ENCODE measurements around the gene DGKD. TPM values are rescaled to one million over a fixed set of nuclear protein-coding genes. Genes with fewer than 3 reads are reported as not detected.
A peak's percentile ranks its signal among the peaks of the same experiment; 100 is the strongest.

The DGKD gene
- total RNA-seq, 1 donor from 2014 or later, result 10.3 TPM

DNA sequence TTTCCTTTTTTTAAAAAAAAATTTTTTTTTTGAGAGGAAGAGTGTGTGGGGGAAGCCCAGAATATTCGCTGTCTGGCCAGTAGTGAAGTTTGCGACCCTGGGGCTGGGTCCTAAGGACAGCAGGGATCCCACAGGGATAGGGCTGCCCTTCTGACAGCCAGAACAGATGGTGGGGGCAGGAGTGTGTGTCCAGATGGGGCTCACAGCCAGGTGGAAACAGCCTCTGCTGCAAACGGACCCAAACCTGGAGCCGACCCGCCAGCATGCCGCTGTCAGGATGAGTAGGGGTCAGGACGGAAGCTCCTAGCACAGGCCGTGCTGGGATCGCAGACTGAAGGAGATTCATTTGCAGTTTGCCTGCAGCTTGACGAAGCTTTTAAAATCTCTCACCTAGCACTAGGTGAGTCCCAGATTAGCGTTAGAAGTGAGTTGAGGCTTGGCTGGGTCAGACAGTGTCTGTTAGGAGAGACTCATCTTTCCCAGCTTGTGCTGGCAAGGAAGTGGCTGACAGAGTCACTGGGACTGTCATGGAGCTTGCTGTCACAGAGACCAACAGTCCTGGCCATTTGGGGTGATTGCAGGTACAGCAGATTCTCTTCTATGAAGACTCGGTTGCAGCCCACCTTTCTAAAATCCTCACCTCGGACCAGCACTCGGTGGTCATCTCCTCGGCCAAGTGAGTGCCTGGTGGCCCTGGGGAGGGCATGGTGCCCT lies 93.4 kb downstream of the DGKD start:
- no peak for TF ChIP-seq CTCF (conservative IDR thresholded peaks at IDR 0.05; ENCODE audit: low read depth, low read length)
- no peak overlapping the region for H3K4me3 ChIP-seq (ENCODE audit: low read depth, low read length)
- DNase-seq (ENCODE audit: low read depth), result no peak

GRCh38 chr2:233448220-233448559 lies 93.9 kb downstream of the DGKD start:
- TF ChIP-seq CTCF (conservative IDR thresholded peaks at IDR 0.05; ENCODE audit: low read depth, low read length), result peak; percentile 58
- no peak for DNase-seq (ENCODE audit: low read depth)
- H3K4me3 ChIP-seq (ENCODE audit: low read depth, low read length), result peak overlapping the region; percentile 8

- DNase-seq (ENCODE audit: low read depth), result no peak
- H3K4me3 ChIP-seq (ENCODE audit: low read depth, low read length), result peak overlapping the region; percentile 8
These were observed 94.3 kb downstream of the DGKD start for GRCh38 chr2:233448575-233448974.

GRCh38 chr2:233449081-233449901 lies 95.0 kb downstream of the DGKD start:
- DNase-seq (ENCODE audit: low read depth), result no peak
- peak overlapping the region; percentile 2 for H3K4me3 ChIP-seq (ENCODE audit: low read depth, low read length)
- peak; percentile 75 for TF ChIP-seq CTCF (conservative IDR thresholded peaks at IDR 0.05; ENCODE audit: low read depth, low read length)

More at GRCh38 chr2:233448575-233448974, 94.3 kb downstream of the DGKD start:
- no peak for TF ChIP-seq CTCF (conservative IDR thresholded peaks at IDR 0.05; ENCODE audit: low read depth, low read length)

DNA sequence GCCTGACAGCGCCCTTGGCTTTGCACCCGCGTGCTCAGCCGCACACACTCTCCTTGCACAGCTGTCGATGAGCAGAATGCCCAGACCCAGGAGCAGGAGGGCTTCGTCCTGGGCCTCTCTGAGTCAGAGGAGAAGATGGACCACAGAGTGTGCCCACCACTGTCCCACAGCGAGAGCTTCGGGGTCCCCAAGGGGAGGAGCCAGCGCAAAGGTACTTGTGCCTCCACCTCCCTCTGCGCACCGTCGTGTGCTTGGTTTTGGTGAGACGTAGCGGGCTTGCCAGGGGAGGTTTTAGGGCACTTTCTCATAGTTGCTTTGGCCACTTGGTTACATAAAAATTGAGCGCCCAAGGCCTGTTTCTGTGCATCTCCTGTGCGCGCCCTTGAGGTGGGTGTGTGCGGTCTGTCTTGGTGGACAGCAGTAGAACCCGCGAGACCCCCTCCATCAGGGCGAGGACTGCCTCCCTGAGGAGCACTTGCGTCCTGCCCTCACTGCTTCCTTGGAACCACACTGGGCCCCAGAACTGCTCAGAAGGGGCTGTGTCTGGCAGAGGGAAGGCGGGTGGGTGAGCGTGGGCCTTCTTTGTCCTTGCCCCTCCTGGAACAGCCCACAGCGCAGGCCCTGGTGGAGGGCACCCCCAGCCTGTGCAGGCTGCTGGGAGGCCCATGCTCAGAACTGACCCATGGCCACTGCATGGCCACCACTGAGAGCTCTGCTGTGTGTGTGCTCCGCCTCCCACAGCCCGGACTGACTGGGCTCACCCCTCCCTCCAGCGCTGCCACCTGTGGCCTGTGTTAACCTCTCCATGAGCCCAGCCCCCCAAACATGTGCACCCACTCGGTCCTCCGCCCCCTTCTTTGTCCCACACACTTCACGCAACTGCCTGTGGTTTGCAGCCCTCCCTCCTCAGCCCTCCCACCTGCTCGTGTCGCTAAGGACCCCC lies 95.9 kb downstream of the DGKD start:
- TF ChIP-seq CTCF (conservative IDR thresholded peaks at IDR 0.05; ENCODE audit: low read depth, low read length), result no peak
- no peak for DNase-seq (ENCODE audit: low read depth)
- H3K4me3 ChIP-seq (ENCODE audit: low read depth, low read length), result no peak overlapping the region

DNA sequence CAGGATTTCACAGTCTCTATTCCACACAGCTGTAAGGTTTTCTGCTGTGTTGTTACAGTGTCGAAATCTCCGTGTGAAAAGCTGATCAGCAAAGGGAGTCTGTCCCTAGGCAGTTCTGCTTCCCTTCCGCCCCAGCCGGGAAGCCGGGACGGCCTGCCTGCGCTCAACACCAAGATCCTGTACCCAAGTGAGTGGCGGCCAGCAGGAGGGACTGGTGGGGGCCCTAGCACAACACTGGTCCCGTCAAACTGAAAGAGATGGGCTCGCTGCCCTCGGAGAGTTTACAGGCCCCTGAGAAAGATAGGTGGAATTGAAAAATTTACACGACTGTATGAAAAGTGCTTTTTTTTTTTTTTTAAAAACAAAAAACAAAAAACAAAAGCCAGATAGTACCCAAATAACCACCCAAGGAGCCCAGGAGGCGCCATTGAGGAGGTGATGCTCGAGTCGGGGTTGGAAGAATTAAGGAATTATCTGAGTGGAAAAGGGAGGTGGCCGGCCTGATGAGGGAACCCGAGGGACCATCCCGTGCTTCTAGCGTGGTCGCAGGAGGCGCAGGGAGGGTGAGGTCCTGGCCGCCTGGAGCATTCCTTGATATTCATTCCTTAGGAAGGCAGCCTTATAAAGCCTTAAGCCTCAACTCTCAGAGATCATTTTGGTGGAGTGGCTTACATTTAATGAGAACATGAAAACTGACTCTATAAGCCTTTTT lies 96.7 kb downstream of the DGKD start:
- no peak overlapping the region for H3K4me3 ChIP-seq (ENCODE audit: low read depth, low read length)
- no peak for TF ChIP-seq CTCF (conservative IDR thresholded peaks at IDR 0.05; ENCODE audit: low read depth, low read length)
- DNase-seq (ENCODE audit: low read depth), result no peak
